Measurements from ENCODE around the gene PTPRD.

PTPRD gene

GRCh38 chr9:8508671-8509290 is 2104.0 kb downstream of the PTPRD start:
- no peak for DNase-seq (ENCODE audit: low read depth)

DNA sequence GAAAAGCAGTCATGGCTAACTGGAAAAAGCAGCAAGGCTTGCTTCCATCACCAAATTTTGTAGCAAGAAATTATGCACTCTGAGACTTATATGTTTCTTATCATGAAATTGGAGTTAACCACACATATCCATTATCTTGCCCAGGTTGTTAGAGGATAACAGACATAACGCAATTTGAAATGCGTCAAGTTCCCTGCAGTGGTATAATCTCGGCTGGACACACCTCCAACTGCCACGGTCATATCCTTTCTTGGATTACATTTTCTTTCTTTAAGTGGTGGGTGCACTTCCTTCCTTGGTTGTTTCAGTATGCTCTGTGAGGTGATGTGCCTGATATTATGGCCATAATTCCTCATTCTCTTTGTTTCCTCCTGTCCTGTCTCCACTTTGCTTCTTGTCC is 2118.2 kb downstream of the PTPRD start:
- no peak for DNase-seq (ENCODE audit: low read depth)

- DNase-seq (ENCODE audit: low read depth) = no peak
Observed at GRCh38 chr9:8492679-8493078, 2120.1 kb downstream of the PTPRD start.

DNA sequence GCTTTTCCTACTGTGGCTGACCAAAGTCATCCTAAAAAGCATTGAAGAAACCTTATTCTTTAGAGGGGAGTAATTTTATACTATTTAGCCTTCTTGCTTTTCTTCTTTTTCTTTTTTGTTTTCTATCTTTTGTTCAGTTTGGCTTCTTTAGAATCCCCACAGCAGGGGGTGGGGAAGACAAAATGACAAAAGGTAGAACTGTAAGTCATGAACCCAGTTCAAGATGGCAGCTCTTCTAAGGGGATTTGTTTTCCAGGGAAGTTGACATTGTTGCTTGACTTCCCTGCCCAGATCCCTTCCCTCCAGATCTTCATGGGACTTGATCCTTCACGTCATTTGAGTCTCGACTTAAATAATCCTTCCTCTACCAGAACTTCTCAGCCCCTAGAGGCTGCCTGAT is 2120.8 kb downstream of the PTPRD start:
- DNase-seq (ENCODE audit: low read depth) = no peak

DNA sequence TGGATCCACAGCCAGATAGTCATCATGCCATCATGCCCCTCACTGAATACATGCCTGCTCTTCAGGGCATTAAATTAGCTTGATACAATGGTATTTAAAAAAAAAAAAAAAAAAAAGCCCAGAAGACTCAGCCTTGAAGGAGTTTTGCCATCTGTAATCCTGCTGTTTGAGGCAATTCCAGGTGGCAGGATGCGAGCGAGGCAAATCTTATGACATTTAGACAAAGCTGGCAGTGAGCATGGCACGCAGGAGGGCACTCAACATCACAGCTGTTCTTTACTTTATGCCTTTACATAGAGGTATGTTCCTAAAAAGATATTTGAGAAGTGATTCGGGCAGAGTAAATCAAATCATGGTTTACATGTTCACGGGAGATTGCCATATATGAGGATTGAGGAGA is 2121.2 kb downstream of the PTPRD start:
- DNase-seq (ENCODE audit: low read depth) = no peak

DNA sequence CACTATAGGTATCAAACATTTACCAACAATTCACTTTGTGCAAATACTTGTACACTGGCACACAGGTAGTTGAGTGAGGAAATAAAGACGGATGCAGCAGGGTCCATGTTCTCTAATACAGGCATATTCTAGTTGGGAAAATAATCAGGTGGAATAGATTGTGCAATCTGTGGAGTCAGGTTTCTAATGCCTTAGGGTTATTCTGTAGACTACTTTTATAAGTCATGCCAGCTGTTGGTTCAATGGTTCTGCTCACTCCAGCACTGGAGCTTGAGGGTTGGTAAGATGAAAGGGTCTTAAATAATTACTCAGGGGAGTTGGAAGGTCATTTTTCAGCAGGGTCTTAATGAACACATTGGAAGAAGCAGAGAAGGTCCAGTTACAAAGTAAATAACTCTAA is 2123.0 kb downstream of the PTPRD start:
- DNase-seq (ENCODE audit: low read depth) = no peak

DNA sequence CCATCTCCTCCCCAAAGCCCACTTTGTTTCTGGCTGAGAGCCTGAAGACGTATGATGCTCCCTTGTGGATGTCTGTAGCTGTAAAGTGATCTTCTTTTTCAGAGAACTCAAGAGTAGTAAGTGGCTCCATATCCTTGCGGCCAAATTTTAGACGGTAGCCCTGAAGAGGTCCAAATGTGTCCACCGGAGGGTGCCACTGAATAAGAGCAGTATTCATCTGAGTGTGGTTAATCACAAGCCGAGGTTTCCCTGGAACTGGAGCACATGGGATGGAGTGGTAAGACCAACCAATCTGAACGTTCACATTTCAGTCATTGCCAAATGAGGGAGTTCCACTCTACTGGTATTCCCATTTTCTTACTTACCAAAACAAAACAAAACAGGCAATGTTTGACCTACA is 2126.7 kb downstream of the PTPRD start:
- DNase-seq (ENCODE audit: low read depth) = no peak

- DNase-seq (ENCODE audit: low read depth) = no peak
Observed at GRCh38 chr9:8484597-8485191, 2128.1 kb downstream of the PTPRD start.

GRCh38 chr9:8477450-8477849 is 2135.4 kb downstream of the PTPRD start:
- DNase-seq (ENCODE audit: low read depth) = no peak

- DNase-seq (ENCODE audit: low read depth) = no peak
Observed at GRCh38 chr9:8474937-8475336, 2137.9 kb downstream of the PTPRD start.

DNA sequence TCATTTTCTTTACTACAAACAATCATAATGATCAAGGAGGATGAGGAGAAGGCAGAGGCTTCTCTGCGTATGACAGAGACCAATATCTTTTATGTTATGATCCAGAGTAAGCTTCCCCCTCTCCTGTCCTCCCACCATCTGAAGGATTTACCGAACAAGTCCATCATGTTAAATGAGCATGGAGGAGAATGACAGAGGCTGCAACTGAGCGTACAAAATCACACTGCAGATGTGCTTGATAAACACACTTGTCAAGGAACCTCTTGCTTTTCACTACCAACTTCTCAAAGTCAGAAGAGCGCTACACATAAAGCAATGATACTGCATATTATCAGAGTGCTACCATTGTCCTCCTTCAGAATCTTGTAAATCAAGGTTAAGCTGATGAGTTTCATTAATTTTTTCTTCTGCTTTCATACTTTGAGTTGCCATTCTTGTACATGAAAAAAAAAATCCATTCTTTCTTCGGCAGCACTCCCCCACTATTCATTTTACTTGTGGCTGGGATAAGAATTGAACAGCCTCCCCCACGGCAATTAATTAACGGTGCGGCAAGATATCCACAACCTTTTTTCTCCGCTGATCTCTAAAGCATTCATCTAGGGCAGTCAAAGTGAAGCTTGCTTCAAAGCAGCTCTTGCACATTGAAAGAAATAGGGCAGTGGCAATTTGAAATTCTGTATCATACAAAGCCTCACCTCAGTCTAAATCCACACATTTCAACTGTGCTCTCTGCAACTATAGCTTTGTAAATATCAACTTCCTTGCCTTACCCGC is 2139.4 kb downstream of the PTPRD start:
- no peak for DNase-seq (ENCODE audit: low read depth)

GRCh38 chr9:8468045-8468637 is 2144.7 kb downstream of the PTPRD start:
- DNase-seq (ENCODE audit: low read depth) = no peak

DNA sequence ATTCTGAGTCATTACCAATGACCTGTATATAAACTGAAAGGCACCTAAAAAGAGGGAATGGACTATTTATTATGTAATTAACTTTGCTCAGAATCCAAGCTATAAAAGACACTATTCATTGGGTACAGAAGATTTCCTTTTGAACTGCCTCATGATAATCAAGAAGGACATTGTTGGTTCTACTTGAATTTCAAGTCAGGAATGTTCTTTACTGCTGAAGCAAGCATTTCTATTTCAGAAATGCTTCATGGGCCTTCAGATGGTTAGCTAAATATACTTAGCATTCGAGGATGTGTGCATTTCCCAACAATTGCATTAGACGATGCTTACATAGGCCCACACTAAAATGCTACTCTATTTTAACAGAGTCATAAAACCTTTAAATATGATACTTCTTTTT is 2155.0 kb downstream of the PTPRD start:
- DNase-seq (ENCODE audit: low read depth) = no peak

GRCh38 chr9:8457055-8457454 is 2155.7 kb downstream of the PTPRD start:
- no peak for DNase-seq (ENCODE audit: low read depth)

DNA sequence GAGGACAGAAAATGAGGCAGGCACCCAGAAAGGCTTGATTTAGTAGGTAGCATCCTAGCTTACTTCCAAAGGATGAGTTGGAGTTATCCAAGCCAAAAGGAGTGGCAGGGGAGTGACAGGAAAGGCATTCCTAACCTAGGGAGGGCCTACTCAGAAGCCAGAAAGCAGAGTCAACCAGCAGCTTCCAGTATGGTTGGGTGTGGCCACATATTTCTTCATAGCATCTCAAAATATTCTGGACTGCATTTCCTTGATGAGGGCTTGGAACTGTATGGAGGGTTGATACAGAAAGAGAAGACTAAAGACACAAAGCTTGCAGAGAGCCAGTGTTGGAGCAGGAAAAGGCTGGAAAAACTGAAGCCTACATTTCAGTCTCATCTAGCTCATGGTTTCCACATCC is 2156.5 kb downstream of the PTPRD start:
- DNase-seq (ENCODE audit: low read depth) = no peak

GRCh38 chr9:8450810-8451545 is 2161.8 kb downstream of the PTPRD start:
- DNase-seq (ENCODE audit: low read depth) = no peak

- DNase-seq (ENCODE audit: low read depth) = no peak
Observed at GRCh38 chr9:8448226-8448625, 2164.6 kb downstream of the PTPRD start.

DNA sequence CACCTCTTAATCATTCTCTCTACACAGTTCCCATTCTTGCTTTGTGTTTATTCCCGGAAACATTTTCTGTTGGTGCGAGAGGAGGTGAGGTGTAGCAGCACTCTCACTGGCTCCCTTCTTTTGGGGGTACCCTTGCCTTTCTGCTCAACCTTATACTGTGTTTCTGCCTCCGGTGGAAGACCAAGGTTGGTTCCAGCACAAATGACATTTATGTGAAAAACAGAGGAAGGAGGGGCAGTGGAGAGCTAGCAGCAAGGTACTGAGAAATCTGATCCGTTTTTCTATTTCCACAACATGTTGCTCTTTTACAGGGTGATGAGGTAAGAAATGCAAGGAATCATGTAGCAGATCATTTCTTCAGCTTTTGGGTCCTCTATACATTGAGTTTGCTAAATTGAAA is 2165.2 kb downstream of the PTPRD start:
- DNase-seq (ENCODE audit: low read depth) = no peak

- no peak for DNase-seq (ENCODE audit: low read depth)
Observed at GRCh38 chr9:8437876-8438275, 2174.9 kb downstream of the PTPRD start.

DNA sequence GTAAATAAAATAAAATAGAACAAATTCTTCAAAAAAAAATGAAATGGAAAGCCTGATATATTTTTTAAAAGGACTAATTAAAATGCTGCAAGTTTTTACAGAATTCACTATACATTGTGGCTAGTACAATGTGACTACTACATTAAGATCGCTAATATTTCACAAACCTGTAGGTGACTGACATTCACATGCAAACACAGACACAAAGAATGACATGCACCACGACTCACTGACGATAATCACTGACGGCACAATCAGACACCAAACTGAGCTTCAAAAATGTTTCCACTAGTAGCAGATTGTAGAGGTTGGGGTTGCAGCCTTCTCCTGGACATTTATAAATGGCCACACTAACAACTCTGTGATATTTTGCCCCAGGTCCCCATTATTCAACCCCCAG is 2175.5 kb downstream of the PTPRD start:
- no peak for DNase-seq (ENCODE audit: low read depth)

DNA sequence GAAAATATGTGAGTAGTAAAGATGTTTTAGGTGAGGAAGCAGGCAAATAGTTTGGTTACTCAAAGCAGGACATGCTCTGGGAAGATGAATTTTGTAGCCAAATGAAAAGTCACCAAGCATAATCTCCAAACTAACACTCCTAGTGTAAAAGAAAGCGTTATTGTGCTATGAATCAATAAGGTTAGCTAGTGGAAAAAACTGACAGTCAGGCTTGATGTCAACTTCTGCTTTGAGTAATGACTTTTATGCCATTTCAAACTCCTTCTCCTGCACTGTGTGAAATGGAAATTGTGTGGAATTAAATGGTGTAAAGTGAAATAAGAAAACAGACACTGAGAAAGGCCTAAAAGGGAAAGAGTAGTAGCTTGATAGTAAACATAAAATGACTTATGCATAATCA is 2176.0 kb downstream of the PTPRD start:
- no peak for DNase-seq (ENCODE audit: low read depth)

DNA sequence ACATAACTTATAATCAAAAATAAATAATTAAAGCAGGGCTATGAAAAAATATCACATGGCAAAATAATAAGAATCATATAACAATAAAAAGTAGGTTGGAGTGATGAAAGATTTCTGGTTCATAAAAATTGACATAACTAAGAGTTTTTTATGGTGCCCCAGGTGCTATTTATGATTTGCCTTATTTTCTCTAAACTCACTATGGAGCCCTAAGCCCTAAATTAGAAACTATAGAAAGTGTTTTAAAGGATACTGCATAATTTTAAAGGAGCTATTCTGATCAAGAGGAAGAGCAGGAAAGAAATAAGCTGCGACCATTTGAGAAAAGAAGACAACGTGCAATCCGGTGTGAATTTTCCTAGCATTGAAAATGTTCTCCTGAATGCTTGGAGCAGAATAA is 2178.2 kb downstream of the PTPRD start:
- no peak for DNase-seq (ENCODE audit: low read depth)

- DNase-seq (ENCODE audit: low read depth) = no peak
Observed at GRCh38 chr9:8432224-8432623, 2180.6 kb downstream of the PTPRD start.
